SK-N-SH (cell line): Measurements from ENCODE around the gene STX19.
"Not testable (repeated sequence)": the region's sequence is repeated elsewhere in the genome, so short reads cannot be mapped to it uniquely, and the experiment has no call there.

Experiments
- EP300 ChIP-seq, 2 experiments: IDR thresholded peaks; 2 replicates each; pipeline versions ENCODE4 v1.4.0 to v1.6.1; 2012; ENCODE audit warnings: borderline replicate concordance in 1 of 2, low read depth in 1 of 2, low read length in 1 of 2
- JUND ChIP-seq: IDR thresholded peaks from 2 replicates; pipeline ENCODE4 v1.4.0; 2012
- MEF2A ChIP-seq: IDR thresholded peaks from 2 replicates; pipeline ENCODE4 v1.4.0; 2012; ENCODE audit warnings: low read depth, borderline replicate concordance
- TF ChIP-seq, protein P1 (sequence below): fragments of 200-600 bp; sonication (generic); IDR thresholded peaks from 2 replicates; pipeline ENCODE4 v1.6.1; 2017; ENCODE audit warnings: antibody characterized with exemption, mild to moderate bottlenecking, moderate library complexity

DNA sequence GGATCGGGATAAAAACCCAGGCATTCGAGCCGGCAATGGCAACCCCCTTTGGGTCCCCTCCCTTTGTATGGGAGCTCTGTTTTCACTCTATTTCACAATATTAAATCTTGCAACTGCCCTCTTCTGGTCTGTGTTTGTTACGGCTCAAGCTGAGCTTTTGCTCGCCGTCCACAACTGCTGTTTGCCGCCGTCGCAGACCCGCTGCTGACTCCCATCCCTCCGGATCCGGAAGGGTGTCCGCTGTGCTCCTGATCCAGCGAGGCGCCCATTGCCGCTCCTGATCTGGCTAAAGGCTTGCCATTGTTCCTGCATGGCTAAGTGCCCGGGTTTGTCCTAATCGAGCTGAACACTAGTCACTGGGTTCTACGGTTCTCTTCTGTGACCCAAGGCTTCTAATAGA is 63.3 kb downstream of the STX19 start:
- not testable (repeated sequence) for TF ChIP-seq JUND; MEF2A; EP300 (IDR thresholded peaks at IDR 0.05; ENCODE audit: borderline replicate concordance in 1 of 2, low read depth in 1 of 2, low read length in 1 of 2)
- TF ChIP-seq, protein P1, sequence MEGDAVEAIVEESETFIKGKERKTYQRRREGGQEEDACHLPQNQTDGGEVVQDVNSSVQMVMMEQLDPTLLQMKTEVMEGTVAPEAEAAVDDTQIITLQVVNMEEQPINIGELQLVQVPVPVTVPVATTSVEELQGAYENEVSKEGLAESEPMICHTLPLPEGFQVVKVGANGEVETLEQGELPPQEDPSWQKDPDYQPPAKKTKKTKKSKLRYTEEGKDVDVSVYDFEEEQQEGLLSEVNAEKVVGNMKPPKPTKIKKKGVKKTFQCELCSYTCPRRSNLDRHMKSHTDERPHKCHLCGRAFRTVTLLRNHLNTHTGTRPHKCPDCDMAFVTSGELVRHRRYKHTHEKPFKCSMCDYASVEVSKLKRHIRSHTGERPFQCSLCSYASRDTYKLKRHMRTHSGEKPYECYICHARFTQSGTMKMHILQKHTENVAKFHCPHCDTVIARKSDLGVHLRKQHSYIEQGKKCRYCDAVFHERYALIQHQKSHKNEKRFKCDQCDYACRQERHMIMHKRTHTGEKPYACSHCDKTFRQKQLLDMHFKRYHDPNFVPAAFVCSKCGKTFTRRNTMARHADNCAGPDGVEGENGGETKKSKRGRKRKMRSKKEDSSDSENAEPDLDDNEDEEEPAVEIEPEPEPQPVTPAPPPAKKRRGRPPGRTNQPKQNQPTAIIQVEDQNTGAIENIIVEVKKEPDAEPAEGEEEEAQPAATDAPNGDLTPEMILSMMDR, result not testable (repeated sequence)
